MM.1S (cell line): ENCODE measurements around the gene ABCF3.

ENCODE experiments used
- DNase-seq: peaks from one replicate; pipeline ENCODE4 v3.0.0-alpha.2; 2015
- H2AFZ ChIP-seq: fragments of 300-600 bp; sonication (generic); 2 replicates; pipeline ENCODE4 v1.6.0; 2016; ENCODE audit warnings: antibody characterized with exemption, low read length
- H3F3A ChIP-seq: fragments of 300-600 bp; sonication (generic); 2 replicates; pipeline ENCODE4 v1.6.1; 2016; ENCODE audit warnings: mild to moderate bottlenecking, antibody characterized with exemption, low read length, moderate library complexity, mixed read lengths; ENCODE audit not compliant: insufficient read depth
- H3K27ac ChIP-seq: fragments of 300-600 bp; sonication (generic); 2 replicates; pipeline ENCODE4 v1.5.1; 2016; ENCODE audit warnings: mild to moderate bottlenecking, low read length
- H3K27me3 ChIP-seq: fragments of 300-600 bp; sonication (generic); replicated peaks from 2 replicates; pipeline ENCODE4 v1.6.0; 2016; ENCODE audit warnings: low read length; ENCODE audit not compliant: insufficient read depth
- H3K36me3 ChIP-seq: fragments of 300-600 bp; sonication (generic); replicated peaks from 2 replicates; pipeline ENCODE4 v1.6.1; 2016; ENCODE audit warnings: mild to moderate bottlenecking, low read length, mixed read lengths; ENCODE audit not compliant: insufficient read depth
- H3K4me1 ChIP-seq: fragments of 300-600 bp; sonication (generic); 2 replicates; pipeline ENCODE4 v1.6.1; 2016; ENCODE audit warnings: low read length, mixed read lengths
- H3K4me2 ChIP-seq: fragments of 300-600 bp; sonication (generic); 2 replicates; pipeline ENCODE4 v1.6.0; 2016; ENCODE audit warnings: low read depth, low read length
- H3K4me3 ChIP-seq: fragments of 300-600 bp; sonication (generic); 2 replicates; pipeline ENCODE4 v1.5.1; 2016; ENCODE audit warnings: low read length, mixed read lengths
- H3K79me2 ChIP-seq: fragments of 300-600 bp; sonication (generic); 2 replicates; pipeline ENCODE4 v1.6.1; 2016; ENCODE audit warnings: mixed run types, low read length, mixed read lengths
- H3K9ac ChIP-seq: fragments of 300-600 bp; sonication (generic); 2 replicates; pipeline ENCODE4 v1.6.1; 2016; ENCODE audit warnings: low read length, mixed read lengths
- H3K9me2 ChIP-seq: fragments of 300-600 bp; sonication (generic); replicated peaks from 2 replicates; pipeline ENCODE4 v1.6.1; 2016; ENCODE audit warnings: mild to moderate bottlenecking, low read length, mixed read lengths; ENCODE audit not compliant: insufficient read depth
- H3K9me3 ChIP-seq: fragments of 300-600 bp; sonication (generic); replicated peaks from 2 replicates; pipeline ENCODE4 v1.6.1; 2016; ENCODE audit warnings: mild to moderate bottlenecking, low read length, mixed read lengths; ENCODE audit not compliant: insufficient read depth
- H4K20me1 ChIP-seq: fragments of 300-600 bp; sonication (generic); 2 replicates; pipeline ENCODE4 v1.6.1; 2016; ENCODE audit warnings: mild to moderate bottlenecking, low read length, moderate library complexity, mixed read lengths; ENCODE audit not compliant: insufficient read depth
- EZH2 ChIP-seq: fragments of 300-600 bp; sonication (generic); optimal IDR thresholded peaks from 2 replicates; pipeline ENCODE3; 2017; ENCODE audit warnings: low read depth, mild to moderate bottlenecking, antibody characterized with exemption, low read length, mixed read lengths
- EZH2phosphoT487 ChIP-seq: fragments of 300-600 bp; sonication (generic); IDR thresholded peaks from 2 replicates; pipeline ENCODE4 v1.6.1; 2018; ENCODE audit warnings: antibody characterized with exemption, low read length
- TF ChIP-seq, protein P1 (sequence below): fragments of 300-600 bp; sonication (generic); IDR thresholded peaks from 2 replicates; pipeline ENCODE4 v1.5.1; 2016; ENCODE audit warnings: antibody characterized with exemption, low read length, mixed read lengths

The ABCF3 gene

DNA sequence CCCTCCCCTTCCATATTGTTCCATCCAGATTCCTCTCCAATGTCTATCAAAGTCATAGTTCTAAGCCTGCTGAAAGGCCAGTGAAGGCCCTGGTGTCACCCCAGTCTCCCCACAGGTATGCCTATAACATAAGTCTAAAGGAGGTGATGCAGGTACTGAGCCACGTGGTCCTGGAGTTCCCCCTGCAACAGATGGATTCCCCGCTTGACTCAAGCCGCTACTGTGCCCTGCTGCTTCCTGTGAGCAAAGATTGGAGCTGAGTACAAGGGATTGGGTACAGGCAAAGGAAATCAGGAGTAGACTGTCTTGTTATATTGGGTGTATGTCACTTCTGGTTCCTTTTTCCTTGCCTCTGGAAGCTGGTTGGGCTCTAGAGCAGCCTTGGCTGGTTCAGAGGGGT, 42.7 kb upstream of the ABCF3 start:
- Histone ChIP-seq H4K20me1 (no peaks in the 10 kb centered on the region), H3K4me3 (no peak overlapping the region), H3K9ac (no peak overlapping the region), H3F3A (no peaks in the 10 kb centered on the region), H3K27me3 (no peaks in the 10 kb centered on the region), H3K9me2 (no peaks in the 10 kb centered on the region), H2AFZ (no peak overlapping the region), H3K36me3 (peaks cover 25% of the 10 kb centered on the region), H3K4me1 (no peaks in the 10 kb centered on the region), H3K27ac (no peak overlapping the region), H3K4me2 (no peak overlapping the region), H3K79me2 (peaks cover 21% of the 10 kb centered on the region), H3K9me3 (no peaks in the 10 kb centered on the region)
- TF ChIP-seq EZH2phosphoT487 (no peak), EZH2 (no peak)
- TF ChIP-seq, protein P1, sequence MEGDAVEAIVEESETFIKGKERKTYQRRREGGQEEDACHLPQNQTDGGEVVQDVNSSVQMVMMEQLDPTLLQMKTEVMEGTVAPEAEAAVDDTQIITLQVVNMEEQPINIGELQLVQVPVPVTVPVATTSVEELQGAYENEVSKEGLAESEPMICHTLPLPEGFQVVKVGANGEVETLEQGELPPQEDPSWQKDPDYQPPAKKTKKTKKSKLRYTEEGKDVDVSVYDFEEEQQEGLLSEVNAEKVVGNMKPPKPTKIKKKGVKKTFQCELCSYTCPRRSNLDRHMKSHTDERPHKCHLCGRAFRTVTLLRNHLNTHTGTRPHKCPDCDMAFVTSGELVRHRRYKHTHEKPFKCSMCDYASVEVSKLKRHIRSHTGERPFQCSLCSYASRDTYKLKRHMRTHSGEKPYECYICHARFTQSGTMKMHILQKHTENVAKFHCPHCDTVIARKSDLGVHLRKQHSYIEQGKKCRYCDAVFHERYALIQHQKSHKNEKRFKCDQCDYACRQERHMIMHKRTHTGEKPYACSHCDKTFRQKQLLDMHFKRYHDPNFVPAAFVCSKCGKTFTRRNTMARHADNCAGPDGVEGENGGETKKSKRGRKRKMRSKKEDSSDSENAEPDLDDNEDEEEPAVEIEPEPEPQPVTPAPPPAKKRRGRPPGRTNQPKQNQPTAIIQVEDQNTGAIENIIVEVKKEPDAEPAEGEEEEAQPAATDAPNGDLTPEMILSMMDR = no peak
- no peak for DNase-seq

DNA sequence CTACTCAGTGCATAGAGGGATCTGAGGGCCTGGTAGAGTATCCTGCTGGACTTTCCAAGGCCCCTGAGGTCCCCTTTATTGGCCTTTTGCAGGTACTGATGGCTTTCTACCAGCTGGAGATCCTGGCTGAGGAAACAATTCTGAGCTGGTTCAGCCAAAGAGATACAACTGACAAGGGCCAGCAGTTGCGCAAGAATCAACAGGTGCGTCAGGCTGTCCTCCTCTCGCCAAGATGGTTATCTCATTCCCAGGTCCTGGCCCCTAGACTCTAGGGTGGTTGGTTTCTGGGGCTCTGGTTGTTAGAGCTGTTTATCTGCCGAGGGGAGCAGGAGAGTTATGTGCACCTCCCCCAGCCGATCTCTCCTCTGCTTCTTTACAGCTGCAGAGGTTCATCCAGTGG, 41.5 kb upstream of the ABCF3 start:
- H3K79me2 ChIP-seq = peaks cover 15% of the 10 kb centered on the region
- no peak overlapping the region for H2AFZ ChIP-seq
- no peak overlapping the region for H3K4me3 ChIP-seq
- no peaks in the 10 kb centered on the region for H3K4me1 ChIP-seq
- H3K27ac ChIP-seq = no peak overlapping the region
- TF ChIP-seq EZH2phosphoT487 (no peak), EZH2 (no peak)
- TF ChIP-seq, protein P1 = no peak
- H3K27me3 ChIP-seq = no peaks in the 10 kb centered on the region
- H3K9me3 ChIP-seq = no peaks in the 10 kb centered on the region
- H4K20me1 ChIP-seq = no peaks in the 10 kb centered on the region
- H3K9ac ChIP-seq = no peak overlapping the region
- H3K36me3 ChIP-seq = peaks cover 25% of the 10 kb centered on the region
- no peak overlapping the region for H3K4me2 ChIP-seq
- no peaks in the 10 kb centered on the region for H3K9me2 ChIP-seq
- no peaks in the 10 kb centered on the region for H3F3A ChIP-seq
- DNase-seq = no peak

DNA sequence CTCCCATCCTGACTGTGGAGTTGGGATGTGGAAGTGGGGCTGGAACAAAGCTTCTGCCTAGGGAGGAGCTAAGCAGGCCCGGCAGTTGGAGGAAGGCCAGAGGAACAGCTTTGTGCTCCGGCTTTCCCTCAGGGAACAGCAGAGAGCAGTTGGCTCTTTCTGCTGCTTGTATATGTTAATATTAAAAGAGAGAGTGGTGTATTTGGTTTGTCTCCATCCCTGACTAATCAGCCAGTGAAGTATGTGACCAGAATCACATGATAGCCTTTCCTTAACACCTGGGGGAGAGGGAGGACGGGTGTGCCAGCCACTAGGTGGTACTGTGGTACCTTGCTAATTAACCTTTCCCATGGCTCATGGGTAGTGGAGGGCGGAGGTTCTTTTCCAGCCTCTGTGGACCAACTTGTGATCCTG, 40.9 kb upstream of the ABCF3 start:
- no peak overlapping the region for H3K9ac ChIP-seq
- H3K9me2 ChIP-seq = no peaks in the 10 kb centered on the region
- peak; percentile 50 for DNase-seq

More for the DNA sequence above, 40.9 kb upstream of the ABCF3 start:
- Histone ChIP-seq H3K4me1 (no peaks in the 10 kb centered on the region), H4K20me1 (no peaks in the 10 kb centered on the region), H3K36me3 (peaks cover 25% of the 10 kb centered on the region), H3K4me2 (no peak overlapping the region), H3K27ac (no peak overlapping the region), H3K9me3 (no peaks in the 10 kb centered on the region), H3K4me3 (no peak overlapping the region), H3F3A (no peaks in the 10 kb centered on the region), H3K27me3 (no peaks in the 10 kb centered on the region), H3K79me2 (peaks cover 12% of the 10 kb centered on the region), H2AFZ (no peak overlapping the region)
- TF ChIP-seq, protein P1 = peak; percentile 66
- no peak for TF ChIP-seq EZH2phosphoT487
